Lung (tissue), 12 donors: ENCODE results near the gene ARMC8. TPM values are rescaled to one million over a fixed set of nuclear protein-coding genes. Genes with fewer than 3 reads are reported as not detected.

Source experiments
- ATAC-seq: fragments of 200-7000 bp; cut with Tn5 transposase; one replicate; pipeline ENCODE4 v1.9.1; 2020; ENCODE audit warnings: moderate number of reproducible peaks; ENCODE audit not compliant: insufficient read depth, low FRiP score
- DNase-seq, 3 donors: peaks; one replicate each; pipeline ENCODE4 v3.0.0-alpha.2; 2013 to 2017
- H3K27ac ChIP-seq, 2 donors: one replicate each; pipeline ENCODE4 v1.5.1; 2013; ENCODE audit warnings: mild to moderate bottlenecking in 2 of 2, moderate library complexity in 2 of 2, control low read depth in 1 of 2, inconsistent platforms in 1 of 2, low read depth in 1 of 2, low read length in 1 of 2
- H3K27me3 ChIP-seq, 3 donors: one replicate each; pipeline ENCODE4 v1.5.1; 2013; ENCODE audit warnings: low read length in 2 of 3; ENCODE audit not compliant: control insufficient read depth in 3 of 3, insufficient read depth in 3 of 3
- H3K36me3 ChIP-seq, 4 donors: one replicate each; pipeline ENCODE4 v1.5.1; 2013; ENCODE audit warnings: low read length in 4 of 4, mild to moderate bottlenecking in 1 of 4, moderate library complexity in 1 of 4; ENCODE audit not compliant: control insufficient read depth in 4 of 4, insufficient read depth in 4 of 4
- H3K4me1 ChIP-seq, 5 donors: one replicate each; pipeline ENCODE4 v1.5.1; 2013; ENCODE audit warnings: low read length in 5 of 5, mild to moderate bottlenecking in 2 of 5, moderate library complexity in 1 of 5; ENCODE audit not compliant: control insufficient read depth in 5 of 5, insufficient read depth in 5 of 5
- H3K4me3 ChIP-seq: one replicate; pipeline ENCODE4 v1.5.1; 2013; ENCODE audit warnings: mild to moderate bottlenecking, control low read depth, moderate library complexity
- H3K9ac ChIP-seq, 2 donors: one replicate each; pipeline ENCODE4 v1.5.1; 2013; ENCODE audit warnings: low read length in 2 of 2, control low read depth in 1 of 2; ENCODE audit not compliant: insufficient read depth in 1 of 2
- H3K9me3 ChIP-seq, 4 donors: one replicate each; pipeline ENCODE4 v1.5.1; 2013; ENCODE audit warnings: low read length in 3 of 4, mild to moderate bottlenecking in 1 of 4, moderate library complexity in 1 of 4; ENCODE audit not compliant: control insufficient read depth in 4 of 4, insufficient read depth in 3 of 4
- CTCF ChIP-seq: IDR thresholded peaks from 2 replicates; pipeline ENCODE4 v1.5.1; 2012; ENCODE audit warnings: mild to moderate bottlenecking; ENCODE audit errors: control extremely low read depth, extremely low read depth
- whole genome bisulfite sequencing, 2 donors: extraction: QIAGEN DNeasy Blood & Tissue Kit; methylation state at CpG; one replicate each; pipeline ENCODE4 v1.1.7; 2013; 5-methylcytosine and 5-hydroxymethylcytosine counted together
- polyA plus RNA-seq, 2 donors: library from polyadenylated mRNA; stranded (reverse); fragments of 200-250 nt; gene quantifications; one replicate each; pipeline ENCODE4 v1.2.1, GENCODE V29; 2013
- total RNA-seq, 2 donors: library from RNA; depleted of rRNA in 1 of 2; stranded (reverse); fragments of >200 nt in 1 of 2; gene quantifications; one replicate each; pipeline ENCODE4 v1.2.1, GENCODE V29; 2014 to 2021
- donor health status: control.
- donor health status: control.
- donor health status: Bipolar disorder and iron deficiency.
- donor health status: healthy.
- donor health status: DM: yes; HTN: yes; CAD: no.

ARMC8 gene
- total and polyA plus RNA-seq, 4 donors, result 14.2 to 68.8 (median 37.9) TPM

- 70 to 78% methylated on average over 2 of the region's 2 CpGs for WGBS, 2 donors
- no peak overlapping the region for H3K9ac ChIP-seq
These were observed 76.0 kb downstream of the ARMC8 start for GRCh38 chr3:138263104-138263503.

GRCh38 chr3:138265745-138266144, 78.6 kb downstream of the ARMC8 start:
- Histone ChIP-seq H3K27ac (no peak overlapping the region), H3K9ac (no peak overlapping the region), H3K36me3 (peaks cover 8 to 30% (median 10%) of the 10 kb centered on the region in 4 donors), H3K9me3 (no peaks in the 10 kb centered on the region), H3K4me1 (no peaks in the 10 kb centered on the region), H3K4me3 (no peak overlapping the region), H3K27me3 (no peaks in the 10 kb centered on the region)
- WGBS, 2 donors, result 92 to 100% methylated on average over 1 of the region's 1 CpG
- no peak for TF ChIP-seq CTCF
- ATAC-seq (no peak), DNase-seq (no peak)

More at GRCh38 chr3:138263104-138263503, 76.0 kb downstream of the ARMC8 start:
- Histone ChIP-seq H3K36me3 (peaks cover 12 to 35% (median 15%) of the 10 kb centered on the region in 4 donors), H3K27me3 (no peaks in the 10 kb centered on the region), H3K4me1 (no peaks in the 10 kb centered on the region), H3K4me3 (no peak overlapping the region), H3K9me3 (no peaks in the 10 kb centered on the region), H3K27ac (no peak overlapping the region)
- ATAC-seq, result no peak
- TF ChIP-seq CTCF, result no peak
- DNase-seq, result peak in 2 of 3 donors; percentile 5 to 8

GRCh38 chr3:138267083-138267482, 80.0 kb downstream of the ARMC8 start:
- Histone ChIP-seq H3K36me3 (peaks cover 8 to 39% (median 10%) of the 10 kb centered on the region in 4 donors), H3K9me3 (no peaks in the 10 kb centered on the region), H3K27ac (no peak overlapping the region), H3K9ac (no peak overlapping the region), H3K27me3 (no peaks in the 10 kb centered on the region), H3K4me3 (no peak overlapping the region), H3K4me1 (no peaks in the 10 kb centered on the region)
- DNase-seq (no peak), ATAC-seq (no peak)
- TF ChIP-seq CTCF, result no peak
- WGBS, 2 donors, result 97 to 99% methylated on average over 3 of the region's 3 CpGs

GRCh38 chr3:138270245-138270644, 83.1 kb downstream of the ARMC8 start:
- no peak for ATAC-seq
- Histone ChIP-seq H3K36me3 (peaks cover 10 to 47% (median 18%) of the 10 kb centered on the region in 4 donors), H3K27ac (no peak overlapping the region), H3K9ac (no peak overlapping the region), H3K4me1 (no peaks in the 10 kb centered on the region), H3K9me3 (no peaks in the 10 kb centered on the region), H3K27me3 (no peaks in the 10 kb centered on the region), H3K4me3 (no peak overlapping the region)
- TF ChIP-seq CTCF, result no peak
- WGBS, 2 donors, result 92 to 97% methylated on average over 2 of the region's 2 CpGs
- DNase-seq, result no peak
